HG03025 (cell line): Measurements from ENCODE around the gene ETFA.

Experiments
- ATAC-seq: cut with Tn5 transposase; IDR thresholded peaks from one replicate; pipeline ENCODE4 v1.9.1; 2021; ENCODE audit warnings: mild to moderate bottlenecking, moderate library complexity; ENCODE audit not compliant: unreplicated experiment, low FRiP score

ETFA gene

GRCh38 chr15:76179023-76179422 lies 132.2 kb downstream of the ETFA start:
- no peak for ATAC-seq

- no peak for ATAC-seq
Measured at GRCh38 chr15:76178296-76179000, 132.8 kb downstream of the ETFA start.

- no peak for ATAC-seq
Measured at GRCh38 chr15:76177491-76178040, 133.7 kb downstream of the ETFA start.

- ATAC-seq = no peak
Measured at GRCh38 chr15:76176487-76177085, 134.7 kb downstream of the ETFA start.

GRCh38 chr15:76176059-76176458 lies 135.2 kb downstream of the ETFA start:
- ATAC-seq = no peak

GRCh38 chr15:76175442-76175841 lies 135.8 kb downstream of the ETFA start:
- ATAC-seq = no peak

GRCh38 chr15:76174654-76175053 lies 136.6 kb downstream of the ETFA start:
- ATAC-seq = no peak

- no peak for ATAC-seq
Measured at GRCh38 chr15:76173317-76173834, 137.9 kb downstream of the ETFA start.

- no peak for ATAC-seq
Measured at GRCh38 chr15:76172782-76173181, 138.5 kb downstream of the ETFA start.

GRCh38 chr15:76169911-76170800 lies 141.1 kb downstream of the ETFA start:
- no peak for ATAC-seq

- no peak for ATAC-seq
Measured at GRCh38 chr15:76169018-76169417, 142.3 kb downstream of the ETFA start.

- no peak for ATAC-seq
Measured at GRCh38 chr15:76168237-76168984, 142.9 kb downstream of the ETFA start.

- ATAC-seq = no peak
Measured at GRCh38 chr15:76165951-76166350, 145.3 kb downstream of the ETFA start.
